ENCODE results near the gene ZNF580.

The ZNF580 gene

DNA sequence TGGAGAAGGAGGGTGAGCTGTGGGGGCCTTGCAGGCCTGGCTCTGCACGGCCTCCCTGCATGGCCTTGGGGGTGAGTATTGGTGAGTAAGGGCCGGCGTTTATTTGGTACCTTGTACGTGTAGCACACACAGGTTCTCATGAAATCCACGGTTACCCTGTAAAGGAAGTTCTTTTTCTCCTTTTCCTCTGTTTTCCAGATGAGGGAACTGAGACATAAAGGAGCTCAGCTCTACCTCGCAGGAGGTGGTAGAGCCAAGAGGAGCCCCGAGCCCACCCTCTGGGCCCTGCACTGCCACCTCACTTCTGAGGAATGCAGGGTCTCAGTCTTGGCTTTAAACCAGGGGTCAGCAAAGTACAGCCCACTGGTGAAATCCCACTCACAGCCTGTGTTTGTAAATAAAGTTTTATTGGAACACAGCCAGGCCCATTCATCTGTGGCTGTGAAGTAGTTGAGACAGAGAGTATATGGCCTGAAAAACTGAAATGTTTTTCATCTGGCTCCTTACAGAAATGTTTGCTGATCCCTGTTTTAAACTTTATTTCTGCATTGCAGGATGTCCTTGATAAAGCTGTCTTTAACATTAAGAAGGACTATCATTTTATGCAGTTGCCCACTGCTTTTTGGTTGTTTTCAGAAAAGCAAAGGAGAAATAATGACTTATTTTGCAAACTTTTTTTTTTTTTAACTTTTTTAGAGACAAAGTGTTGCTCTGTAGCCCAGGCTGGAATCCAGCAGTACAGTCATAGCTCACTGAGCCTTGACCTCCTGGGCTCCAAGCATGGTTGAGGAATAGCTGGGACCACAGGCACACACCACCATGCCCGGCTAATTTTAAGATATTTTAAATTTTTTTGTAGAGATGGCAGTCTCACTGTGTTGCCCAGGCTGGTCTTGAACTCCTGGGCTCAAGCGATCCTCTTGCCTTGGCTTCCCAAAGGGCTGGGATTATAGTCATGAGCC, 40.6 kb downstream of the ZNF580 start:
- DNase-seq: no peak

DNA sequence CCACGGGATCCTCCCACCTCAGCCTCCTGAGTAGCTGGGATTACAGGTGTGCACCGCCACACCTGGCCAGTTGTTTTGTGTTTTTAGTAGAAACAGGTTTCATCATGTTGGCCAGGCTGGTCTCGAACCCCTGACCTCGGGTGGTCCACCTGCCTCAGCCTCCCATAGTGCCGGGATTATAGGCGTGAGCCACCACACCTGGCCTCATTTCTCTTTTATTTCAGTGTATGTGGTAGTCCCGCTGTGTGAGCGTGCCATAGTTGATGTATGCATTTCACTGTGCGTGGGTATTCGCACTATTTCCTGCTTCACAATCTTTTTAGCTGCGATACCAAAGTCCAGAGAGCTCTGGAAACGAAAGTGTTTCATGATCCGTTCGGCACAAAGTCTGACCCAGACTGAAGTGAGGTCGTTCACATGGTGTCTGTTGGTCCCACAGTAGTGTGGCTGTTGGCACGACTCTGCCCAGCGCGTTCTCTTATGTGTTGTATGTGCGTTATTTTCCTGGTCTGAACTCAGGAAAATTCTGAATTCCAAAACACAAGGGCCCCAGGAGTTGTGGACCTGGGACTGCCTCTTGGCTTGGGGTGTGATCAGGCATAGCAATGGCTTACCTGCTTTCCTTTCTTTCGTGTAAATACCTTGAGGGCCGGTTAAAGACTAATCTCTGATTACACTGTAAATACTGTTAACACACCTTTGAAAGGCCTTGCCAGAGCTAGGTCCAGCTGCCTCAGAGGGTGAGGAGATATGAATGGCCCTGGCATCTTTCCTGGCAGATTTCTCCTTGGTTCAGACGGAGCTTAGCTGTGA, 42.9 kb downstream of the ZNF580 start:
- no peak for DNase-seq

DNA sequence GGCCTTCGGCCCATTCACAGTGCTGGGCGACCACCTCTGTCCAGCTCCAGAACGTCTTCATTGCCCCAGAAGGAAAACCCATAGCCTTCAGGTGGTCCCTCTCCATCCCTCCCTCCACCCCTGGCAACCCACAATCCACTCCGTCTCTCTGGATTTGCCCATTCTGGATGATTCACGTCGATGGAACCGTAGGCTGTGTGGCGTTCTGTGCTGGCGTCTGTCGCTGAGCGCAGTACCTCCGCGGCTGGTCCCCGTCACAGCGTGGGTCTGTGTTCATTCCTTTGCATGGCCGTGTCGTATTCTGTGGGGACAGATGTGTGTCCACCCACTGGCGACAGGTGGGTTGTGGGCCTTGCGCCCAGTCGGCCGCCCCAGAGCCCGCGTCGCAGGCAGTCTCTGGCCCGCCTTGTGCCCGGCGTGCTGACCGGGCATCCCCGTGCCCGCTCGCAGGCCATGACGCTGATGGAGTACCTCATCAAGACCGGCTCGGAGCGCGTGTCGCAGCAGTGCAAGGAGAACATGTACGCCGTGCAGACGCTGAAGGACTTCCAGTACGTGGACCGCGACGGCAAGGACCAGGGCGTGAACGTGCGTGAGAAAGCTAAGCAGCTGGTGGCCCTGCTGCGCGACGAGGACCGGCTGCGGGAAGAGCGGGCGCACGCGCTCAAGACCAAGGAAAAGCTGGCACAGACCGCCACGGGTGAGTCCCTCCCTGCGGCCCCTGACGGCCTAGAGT, 44.3 kb downstream of the ZNF580 start:
- no peak for DNase-seq

DNA sequence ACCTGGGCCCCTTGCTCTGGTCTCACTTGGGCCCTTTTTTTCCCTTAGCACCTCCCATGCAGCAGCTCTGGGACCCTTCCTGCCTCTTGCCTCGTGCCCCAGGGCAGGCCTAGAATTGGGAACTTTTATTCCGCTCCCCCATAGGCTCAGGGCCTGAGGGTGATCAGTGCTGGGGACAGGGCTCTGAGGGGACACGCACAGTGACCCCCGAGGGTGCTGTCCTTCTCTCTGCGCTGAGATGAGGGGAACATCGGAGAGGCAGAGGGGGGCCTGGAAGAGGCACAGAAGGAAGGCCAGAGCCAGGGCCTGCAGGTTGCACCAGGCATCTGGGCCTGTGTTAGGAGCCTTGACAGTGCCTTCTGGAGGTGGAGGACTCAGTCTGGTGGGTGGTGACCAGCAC, 45.0 kb downstream of the ZNF580 start:
- DNase-seq: no peak

DNA sequence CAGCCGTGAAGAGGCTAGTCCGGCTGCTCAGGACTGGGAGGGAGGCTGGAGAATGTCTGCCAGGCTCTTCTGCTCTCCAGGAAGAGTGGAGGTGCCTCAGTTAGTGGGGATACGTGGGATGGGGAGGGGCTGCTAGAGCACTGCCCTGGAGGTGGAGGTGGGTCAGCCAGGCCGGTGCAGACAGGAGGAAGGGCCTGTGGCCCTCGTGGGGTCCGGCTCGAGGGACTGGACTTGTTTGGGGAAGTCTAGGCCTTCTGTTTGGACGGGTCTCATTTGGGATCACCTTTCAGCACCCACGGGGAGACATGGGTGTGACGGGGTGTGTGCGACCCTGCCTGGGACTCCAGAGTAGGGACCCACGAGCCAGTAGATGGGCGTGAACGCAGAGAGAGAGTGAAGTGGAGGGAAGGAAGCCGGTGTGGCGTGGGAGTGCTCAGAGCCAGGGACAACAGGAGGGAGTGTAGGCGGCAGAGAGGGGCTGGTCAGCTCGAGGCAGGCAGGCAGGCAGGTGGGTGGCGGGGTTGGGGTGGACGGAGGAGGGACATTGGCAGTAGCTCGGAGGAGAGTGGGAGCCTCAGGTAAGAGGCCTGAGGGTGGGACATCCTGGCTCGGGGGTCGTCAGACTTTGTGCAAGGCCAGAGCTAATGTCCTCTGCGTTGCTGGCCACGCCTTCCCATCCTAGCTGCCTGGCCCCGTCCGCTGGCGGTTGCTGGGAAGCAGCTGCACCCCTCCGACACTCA, 45.7 kb downstream of the ZNF580 start:
- no peak for DNase-seq

DNA sequence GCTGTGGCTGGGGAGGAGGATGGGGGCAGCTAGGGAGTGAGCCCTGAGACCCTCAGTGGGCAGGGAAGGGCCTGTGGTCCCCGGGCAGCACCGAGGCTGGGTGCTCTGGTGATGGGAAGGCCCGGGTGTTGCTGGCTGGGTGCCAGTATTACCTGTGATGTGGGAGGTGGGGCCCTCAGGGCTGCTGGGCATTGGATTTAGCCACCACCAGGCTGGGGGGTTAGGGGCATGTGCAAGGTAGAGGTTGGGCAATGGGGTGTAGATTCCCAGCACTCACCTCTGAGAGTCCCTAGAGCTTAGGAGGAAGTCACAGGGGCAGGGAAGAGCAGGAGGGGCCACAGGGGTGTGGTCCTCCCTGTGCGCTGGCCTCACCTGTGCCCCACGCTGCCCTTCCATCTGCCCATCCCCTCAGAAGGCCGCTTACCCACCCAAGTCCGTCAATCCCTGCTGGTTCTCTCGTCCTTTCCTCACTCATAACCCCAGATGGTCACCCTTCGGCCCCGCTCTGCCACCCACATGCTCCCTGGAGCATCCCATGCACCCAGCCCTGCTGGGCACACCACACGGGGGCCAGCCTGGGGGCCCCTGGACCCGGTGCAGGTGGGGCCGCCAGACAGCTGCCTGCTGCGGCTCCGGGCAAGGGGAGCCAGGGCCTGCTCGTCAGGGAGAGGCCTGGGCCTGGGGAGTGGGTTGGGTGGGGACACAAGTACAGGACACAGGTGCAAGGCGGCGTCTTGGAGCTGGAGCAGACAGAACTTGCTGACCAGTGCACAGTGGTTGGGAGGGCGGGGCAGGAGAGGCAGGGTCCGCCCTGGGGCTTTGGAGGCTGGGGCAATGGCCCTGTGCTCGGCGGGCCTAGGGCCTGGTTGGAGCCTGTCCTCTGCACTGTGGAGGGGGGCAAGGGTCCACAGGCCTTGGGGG, 46.7 kb downstream of the ZNF580 start:
- DNase-seq: no peak

DNA sequence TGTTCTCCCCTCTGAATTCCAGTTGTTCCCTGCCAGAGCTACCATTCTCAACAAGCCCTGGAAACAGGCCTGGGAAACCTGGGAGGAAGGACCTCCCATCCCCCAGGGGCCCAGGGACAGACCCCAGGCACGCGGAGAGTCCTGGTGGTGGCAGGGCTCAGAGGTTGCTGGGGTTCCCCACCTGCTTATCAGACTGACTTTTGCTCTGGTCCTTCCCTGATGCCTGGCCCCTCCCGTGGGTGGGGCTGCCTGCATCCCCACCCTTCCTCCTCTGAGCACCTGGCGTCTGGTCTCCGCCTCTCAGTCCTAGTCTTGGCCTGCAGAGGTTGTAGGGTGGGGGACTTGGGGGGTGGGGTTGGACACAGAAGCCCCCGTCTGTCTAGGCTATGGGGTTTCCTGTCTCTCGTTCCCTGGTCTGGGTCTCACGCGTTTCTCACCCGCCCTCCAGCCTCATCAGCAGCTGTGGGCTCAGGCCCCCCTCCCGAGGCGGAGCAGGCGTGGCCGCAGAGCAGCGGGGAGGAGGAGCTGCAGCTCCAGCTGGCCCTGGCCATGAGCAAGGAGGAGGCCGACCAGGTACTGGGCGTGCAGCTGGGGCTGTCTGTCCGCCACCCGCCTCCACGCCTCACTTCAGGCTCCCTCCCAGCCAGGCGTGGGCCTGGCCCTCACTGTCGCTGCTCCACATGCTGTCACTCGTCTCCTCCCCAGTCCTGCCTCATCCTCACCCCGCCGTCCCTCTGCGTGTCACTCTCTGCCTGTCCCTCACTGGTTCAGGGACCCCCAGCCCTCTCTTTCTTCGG, 47.8 kb downstream of the ZNF580 start:
- no peak for DNase-seq

DNA sequence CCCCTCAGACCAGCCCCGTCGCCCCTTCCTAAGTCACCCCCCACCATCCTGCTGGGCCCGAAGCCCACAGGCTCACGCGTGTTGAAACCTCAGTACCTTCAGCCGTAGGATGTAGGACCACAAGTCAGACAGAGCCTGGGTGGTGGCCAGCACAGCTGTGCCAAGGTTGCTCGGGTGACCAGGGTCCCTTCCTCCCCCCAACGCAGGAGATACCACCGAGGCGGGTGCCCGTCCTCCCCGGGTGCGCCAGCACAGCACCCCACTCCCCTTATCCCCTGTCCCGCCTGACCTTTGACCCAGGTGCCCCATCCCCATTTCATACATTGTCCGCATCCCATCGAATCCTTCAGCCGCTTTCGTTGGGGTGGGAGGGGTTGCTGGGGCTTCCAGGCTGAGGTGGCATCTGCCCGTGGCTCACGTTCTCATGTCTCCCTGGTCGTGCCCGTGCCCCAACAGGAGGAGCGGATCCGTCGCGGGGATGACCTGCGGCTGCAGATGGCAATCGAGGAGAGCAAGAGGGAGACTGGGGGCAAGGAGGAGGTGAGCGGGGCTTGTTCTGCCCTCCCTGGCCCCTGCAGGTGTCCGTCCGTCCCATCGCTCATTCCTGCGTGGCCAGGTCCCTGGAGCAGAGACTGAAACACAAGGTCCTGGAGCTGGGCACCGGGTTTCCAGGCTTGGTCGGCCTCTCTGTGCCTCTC, 48.8 kb downstream of the ZNF580 start:
- DNase-seq: no peak

DNA sequence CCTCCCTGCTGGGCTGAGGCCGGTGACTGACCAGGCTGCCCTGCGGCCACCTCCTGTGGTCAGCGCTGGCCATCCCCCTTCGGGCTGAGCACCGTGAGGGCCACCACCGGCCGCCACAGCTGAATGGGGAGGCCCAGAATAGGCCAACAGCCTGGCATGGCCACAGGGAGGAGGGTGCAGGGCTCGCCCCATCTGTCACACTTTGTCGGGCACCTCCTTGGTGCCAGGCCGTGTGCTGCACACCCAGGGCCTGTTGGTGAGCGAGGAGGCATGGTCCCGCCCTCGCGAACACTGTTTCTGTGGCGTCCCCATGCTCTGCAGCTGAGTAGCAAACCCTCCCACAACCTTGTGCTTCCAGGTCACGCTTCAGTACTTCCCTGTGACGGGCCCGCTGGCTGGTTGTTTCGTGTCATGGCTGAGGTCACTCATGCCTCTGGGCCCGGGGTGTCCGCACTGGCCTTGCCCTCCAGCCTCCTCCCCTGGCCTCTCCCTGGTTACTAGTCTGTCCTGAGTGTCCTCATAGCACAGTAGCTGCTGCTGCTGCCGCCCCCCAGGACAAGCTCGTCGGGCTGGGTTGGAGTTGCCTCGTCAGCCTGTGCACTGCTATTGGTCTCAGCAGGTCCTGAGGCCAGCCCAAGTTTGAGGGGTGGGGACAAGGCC, 49.4 kb downstream of the ZNF580 start:
- DNase-seq: no peak

DNA sequence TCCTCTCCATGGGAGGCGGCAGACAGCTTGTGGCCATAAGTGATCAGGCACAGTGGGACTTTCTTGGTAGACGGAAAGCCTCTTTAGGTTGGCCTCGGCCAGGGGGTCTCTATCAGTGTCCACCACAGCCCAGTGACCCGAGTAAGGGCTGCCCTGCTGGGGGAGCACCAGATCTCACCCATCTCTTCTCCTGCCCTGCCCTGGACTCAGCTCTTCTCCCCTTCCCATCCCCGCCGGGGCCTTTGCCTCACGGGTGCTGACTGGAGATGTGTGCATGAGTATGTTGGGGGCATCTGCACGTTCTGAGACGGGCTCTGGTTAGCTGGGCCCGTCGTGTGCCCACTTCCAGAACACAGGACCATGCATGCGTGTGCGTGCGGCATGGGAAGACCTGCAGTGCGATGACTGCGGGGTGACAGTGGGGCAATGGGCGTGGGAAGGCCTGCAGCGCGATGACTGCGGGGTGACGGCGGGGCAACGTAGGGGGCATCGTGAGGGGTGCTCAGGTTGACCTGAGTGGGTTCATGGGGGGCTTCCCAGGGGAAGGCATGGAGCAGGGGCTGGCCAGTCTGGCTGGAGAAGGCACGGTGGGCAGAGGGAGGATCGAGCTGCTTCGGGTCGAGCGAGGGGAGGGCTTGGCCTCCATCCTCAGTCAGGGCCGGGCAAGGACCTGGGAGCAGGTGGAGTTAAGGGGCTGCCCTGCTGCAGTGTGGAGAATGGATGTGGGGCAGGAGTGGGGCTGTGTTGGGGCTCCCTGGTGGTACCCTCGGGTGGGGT, 50.2 kb downstream of the ZNF580 start:
- no peak for DNase-seq

DNA sequence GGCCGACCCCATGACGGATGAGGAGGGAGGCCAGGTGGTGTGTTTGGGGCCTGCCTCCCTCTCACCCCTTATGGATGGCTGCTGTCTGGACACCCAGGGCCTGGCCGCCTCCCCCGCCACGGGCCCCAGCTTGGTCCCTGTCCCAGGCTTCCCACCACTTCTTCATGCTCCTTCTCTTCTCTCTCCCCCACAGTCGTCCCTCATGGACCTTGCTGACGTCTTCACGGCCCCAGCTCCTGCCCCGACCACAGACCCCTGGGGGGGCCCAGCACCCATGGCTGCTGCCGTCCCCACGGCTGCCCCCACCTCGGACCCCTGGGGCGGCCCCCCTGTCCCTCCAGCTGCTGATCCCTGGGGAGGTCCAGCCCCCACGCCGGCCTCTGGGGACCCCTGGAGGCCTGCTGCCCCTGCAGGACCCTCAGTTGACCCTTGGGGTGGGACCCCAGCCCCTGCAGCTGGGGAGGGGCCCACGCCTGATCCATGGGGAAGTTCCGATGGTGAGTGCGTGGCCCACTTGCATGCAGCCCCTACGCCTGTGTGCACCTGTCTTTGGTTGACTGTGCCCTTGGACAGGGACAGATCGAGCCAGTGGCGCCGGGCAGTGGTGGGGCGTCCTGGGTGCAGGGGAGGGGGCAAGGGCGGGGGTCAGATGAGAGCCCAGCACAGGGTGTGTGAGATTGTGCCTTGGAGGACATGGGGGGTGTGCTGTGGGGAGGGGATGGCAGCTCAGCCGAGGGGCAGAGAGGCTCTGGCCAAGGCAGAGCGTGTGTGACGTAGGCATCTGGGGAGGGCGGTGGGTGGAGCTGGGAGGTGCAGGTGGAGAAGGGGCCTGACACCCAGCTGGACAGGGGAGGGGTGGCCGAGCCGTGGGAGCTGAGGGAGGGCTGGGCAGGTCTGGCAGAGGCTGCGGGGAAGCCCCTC, 51.0 kb downstream of the ZNF580 start:
- DNase-seq: no peak

DNA sequence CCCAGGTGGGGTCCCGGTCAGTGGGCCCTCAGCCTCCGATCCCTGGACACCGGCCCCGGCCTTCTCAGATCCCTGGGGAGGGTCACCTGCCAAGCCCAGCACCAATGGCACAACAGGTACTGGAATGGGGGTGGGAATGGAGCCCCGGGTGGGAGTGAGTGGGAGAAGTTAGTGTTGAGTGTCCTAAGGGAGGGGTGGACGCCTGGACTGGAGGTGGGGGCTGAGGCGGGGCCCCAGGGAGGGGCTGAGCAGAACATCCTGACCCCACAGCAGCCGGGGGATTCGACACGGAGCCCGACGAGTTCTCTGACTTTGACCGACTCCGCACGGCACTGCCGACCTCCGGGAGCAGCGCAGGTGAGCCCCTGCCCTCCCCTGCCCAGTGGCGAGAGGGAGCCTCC, 51.9 kb downstream of the ZNF580 start:
- no peak for DNase-seq
